Right renal pelvis (tissue), 4 donors: ENCODE data around the gene HAAO. TPM values are rescaled to one million over a fixed set of nuclear protein-coding genes. Genes with fewer than 3 reads are reported as not detected.

Source experiments
- polyA plus RNA-seq, 4 donors: library from polyadenylated mRNA; unstranded; fragments of 120-200 nt; gene quantifications; one replicate each; pipeline ENCODE4 v1.2.1, GENCODE V29; 2013; ENCODE audit not compliant: insufficient read length in 4 of 4

Gene HAAO
- polyA plus RNA-seq, 4 donors = 37.2 to 44.5 (median 38.9) TPM

Other genes with a start within 250 kb of the HAAO start
- gene MTA3, start 224.0 kb downstream of the HAAO start, polyA plus RNA-seq = 10 to 100 TPM; 57.4 to 76.6 (median 72.0) TPM
- gene OXER1, start 28.4 kb downstream of the HAAO start, polyA plus RNA-seq = 1 to 10 TPM; 7.1 to 9.8 (median 7.3) TPM